ENCODE measurements around the gene ASCC2. TPM values are rescaled to one million over a fixed set of nuclear protein-coding genes. Genes with fewer than 3 reads are reported as not detected.

ASCC2 gene
- total RNA-seq, 2 experiments from 2014 or later = 86.5 to 91.4 TPM

Other genes with a start within 250 kb of the ASCC2 start
- gene NF2, start 234.6 kb downstream of the ASCC2 start, total RNA-seq = 10 to 100 TPM; 60.6 to 61.2 TPM
- not detected for gene CABP7, start 118.3 kb downstream of the ASCC2 start, total RNA-seq
- gene ZMAT5, start 71.3 kb downstream of the ASCC2 start, total RNA-seq = 10 to 100 TPM; 19.0 to 21.8 TPM
- gene UQCR10, start 70.9 kb downstream of the ASCC2 start, total RNA-seq = 100 to 1,000 TPM; 102 to 103 TPM
- 10 to 100 TPM; 21.1 to 26.0 TPM for gene MTMR3, start 44.9 kb upstream of the ASCC2 start, total RNA-seq
- not detected for gene HORMAD2, start 242.2 kb upstream of the ASCC2 start, total RNA-seq